GM21447 (cell line): Measurements from ENCODE around the gene CNKSR3.

Experiments
- ATAC-seq: cut with Tn5 transposase; IDR thresholded peaks from one replicate; pipeline ENCODE4 v1.9.1; 2021; ENCODE audit not compliant: unreplicated experiment

Gene CNKSR3

DNA sequence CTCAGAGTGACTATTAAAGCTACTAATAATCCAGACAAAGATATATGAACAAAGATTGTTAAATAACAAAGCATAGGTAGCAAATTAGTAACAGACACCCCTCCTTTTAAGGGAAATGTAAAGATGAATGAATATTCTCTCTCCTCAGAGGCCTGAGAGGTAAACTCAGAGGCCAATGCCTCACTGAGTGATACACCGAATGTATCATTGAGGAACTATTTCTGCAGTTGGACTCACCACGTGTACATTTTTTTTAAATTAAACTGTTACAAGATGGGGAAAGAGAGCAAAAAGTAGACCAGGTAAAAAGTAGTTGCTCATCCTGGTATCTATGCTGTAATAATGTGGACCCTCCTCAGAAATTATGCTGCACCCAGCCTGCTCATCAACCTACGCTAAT, 81.6 kb downstream of the CNKSR3 start:
- no peak for ATAC-seq

GRCh38 chr6:154427446-154427845, 83.0 kb downstream of the CNKSR3 start:
- no peak for ATAC-seq

GRCh38 chr6:154426997-154427396, 83.5 kb downstream of the CNKSR3 start:
- no peak for ATAC-seq

DNA sequence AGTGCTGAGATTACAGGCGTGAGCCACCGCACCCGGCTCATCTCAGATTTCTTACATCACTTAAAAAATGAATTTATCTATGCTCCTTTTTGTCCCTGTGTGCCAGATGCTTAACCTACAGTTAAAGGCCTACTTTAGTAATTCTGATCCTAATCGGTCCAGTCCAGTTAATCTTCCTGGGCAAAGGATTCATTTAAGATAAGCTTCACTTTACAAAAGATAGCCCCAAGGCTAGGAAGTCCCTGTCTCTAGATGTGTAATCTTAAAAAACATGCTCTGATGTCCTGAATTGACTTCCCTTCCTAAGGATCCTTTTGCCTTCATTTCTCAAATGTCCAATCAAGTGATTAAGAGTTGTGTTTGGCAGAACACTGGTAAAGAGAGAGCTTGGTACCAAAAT, 85.5 kb downstream of the CNKSR3 start:
- ATAC-seq = no peak

DNA sequence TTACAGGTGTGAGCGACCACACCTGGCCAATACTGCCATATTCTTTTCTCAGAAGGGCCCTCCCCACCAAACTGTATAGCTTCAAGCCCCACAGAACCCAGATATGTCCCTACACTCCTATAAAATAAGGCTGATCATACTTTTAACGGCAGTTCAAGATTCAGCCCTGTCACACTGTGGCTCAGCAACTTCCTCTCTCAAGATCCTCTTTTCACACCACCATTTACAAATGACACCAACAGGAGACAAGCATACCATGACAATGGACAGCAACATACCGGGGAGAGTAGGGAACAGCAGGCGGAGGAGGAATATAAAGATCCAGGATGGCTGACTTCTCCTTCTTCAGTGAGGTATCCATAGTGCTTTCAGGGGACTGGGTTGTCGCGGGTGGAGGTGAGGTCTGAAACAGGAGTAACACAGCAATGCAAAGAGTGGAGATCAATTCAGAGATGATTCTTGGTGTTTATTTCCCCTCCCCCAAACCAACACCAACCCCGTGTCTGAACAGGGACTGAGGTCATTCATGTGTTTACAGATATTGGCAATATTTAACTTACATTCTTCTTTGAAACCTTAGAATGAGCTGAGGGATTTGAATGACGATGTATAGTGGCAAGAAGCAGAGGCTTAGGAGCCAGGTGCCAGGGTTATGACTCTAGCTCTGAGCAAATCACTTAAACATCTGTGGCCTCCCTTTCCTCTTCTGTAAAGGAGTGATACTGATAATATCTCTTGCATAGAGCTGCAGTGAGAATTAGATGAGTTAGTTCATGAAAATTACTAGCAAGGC, 96.3 kb downstream of the CNKSR3 start:
- no peak for ATAC-seq

DNA sequence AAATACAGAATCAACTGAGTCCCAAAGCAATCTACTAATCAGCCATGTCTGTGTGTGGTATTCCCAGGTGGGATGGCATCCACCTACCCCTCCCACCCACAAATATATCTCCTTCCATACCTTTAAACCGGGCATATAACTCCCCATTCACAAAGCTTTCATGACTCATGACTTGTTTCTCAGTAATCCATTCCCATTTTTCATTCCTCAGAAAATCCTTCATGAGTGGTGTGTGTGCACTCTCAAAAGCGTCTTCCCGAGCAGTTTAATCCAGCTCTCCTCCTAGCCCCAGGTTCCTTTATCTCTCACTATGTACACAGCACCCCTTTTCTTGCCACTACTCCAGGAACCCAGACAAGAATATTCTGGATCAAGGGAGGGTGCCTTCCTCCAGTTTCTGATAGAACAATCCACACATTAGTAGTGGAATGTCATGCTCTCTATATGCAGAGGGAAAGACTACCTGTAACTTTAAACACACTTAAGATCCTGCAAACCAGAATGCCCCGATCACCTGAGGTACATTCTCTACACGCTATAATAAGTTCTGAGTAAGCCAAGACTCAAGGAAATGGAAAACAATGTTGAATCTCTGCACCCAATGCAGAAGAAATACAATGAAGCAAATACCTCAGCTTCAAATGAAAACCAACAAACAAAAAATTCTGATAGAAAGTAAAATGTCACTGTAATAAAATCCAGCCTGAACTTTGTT, 98.2 kb downstream of the CNKSR3 start:
- ATAC-seq = no peak

DNA sequence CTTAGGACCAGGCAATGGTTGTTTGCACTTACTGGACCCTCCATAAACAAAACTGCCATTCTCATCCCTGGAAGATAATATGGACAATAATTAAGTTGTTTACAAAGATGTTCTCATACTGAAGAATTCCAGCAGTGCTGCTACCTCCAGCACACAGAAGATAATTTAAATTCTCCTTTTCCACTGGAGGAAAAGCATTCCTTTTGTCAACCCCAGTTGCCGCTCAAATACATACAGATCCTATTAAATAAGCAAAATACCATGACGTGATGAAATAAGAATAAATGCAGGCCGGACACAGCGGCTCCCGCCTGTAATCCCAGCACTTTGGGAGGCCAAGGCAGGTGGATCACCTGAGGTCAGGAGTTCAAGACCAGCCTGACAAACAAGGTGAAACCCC, 99.4 kb downstream of the CNKSR3 start:
- no peak for ATAC-seq

- ATAC-seq = peak; percentile 45
Measured at GRCh38 chr6:154410619-154411072, 99.8 kb downstream of the CNKSR3 start.

GRCh38 chr6:154408891-154409500, 101.5 kb downstream of the CNKSR3 start:
- ATAC-seq = no peak

DNA sequence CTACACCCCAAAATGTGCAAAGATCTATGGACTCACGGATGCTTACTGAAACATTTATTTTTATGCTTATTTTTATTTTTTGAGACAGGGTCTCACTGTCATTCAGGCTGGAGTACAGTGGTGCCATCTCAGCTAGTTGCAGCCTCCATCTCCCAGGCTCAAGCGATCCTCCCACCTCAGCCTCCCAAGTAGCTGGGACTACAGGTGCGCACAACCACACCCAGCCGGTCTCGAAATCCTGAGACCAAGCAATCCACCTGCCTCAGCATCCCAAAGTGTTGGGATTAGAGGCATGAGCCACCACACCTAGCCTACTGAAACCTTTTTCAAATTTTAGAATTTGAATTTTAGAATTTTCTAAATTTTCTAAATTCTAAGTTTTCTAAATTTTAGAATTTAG, 103.0 kb downstream of the CNKSR3 start:
- no peak for ATAC-seq

- ATAC-seq = no peak
Measured at GRCh38 chr6:154406869-154407268, 103.6 kb downstream of the CNKSR3 start.

GRCh38 chr6:154406301-154406700, 104.2 kb downstream of the CNKSR3 start:
- no peak for ATAC-seq

DNA sequence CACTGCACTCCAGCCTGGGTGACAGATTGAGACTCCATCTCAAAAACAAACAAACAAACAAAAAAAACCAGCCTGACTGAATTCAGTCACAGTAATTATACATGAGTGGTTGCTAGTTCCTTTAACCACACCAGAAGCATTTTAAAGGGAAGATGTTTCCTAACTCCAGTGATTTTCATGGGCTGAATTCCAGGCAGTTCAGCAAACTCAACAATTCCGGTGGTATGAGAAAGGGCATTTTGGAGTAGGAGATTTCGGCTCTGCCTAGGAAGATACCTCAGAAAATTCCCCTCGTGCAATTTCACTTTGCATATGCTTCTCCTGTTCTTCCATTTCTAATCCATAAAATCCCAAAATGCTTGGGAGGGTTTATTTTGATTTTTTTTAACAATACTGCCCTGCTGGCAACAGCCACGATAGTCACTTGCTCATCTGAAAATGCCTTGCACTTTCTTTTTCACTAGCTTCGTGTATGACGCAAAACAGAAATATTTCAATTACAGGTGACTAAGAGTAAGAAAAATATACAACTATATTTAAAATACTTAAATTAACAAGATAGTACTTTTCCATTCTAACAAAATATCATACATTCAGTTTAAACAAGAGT, 105.6 kb downstream of the CNKSR3 start:
- ATAC-seq = no peak

DNA sequence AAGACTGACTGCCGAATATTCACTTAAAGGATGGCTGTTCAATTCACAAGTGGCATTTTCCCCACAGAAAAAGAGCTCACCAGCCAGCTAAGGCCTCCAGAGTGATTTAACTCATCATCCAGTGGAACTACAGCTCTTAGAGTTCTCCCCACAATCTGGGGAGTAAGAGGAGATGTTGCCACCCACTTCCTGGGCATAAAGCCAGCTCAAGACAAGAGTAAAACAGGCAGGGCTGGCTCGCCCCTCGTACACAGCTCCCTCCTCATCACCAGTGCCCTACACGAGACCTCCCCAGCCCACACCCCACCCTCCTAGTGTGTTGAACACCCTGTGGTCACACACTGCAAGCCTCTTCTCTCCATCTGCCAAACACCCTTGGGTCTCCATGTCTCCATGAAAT, 106.7 kb downstream of the CNKSR3 start:
- no peak for ATAC-seq

GRCh38 chr6:154402081-154402780, 108.3 kb downstream of the CNKSR3 start:
- no peak for ATAC-seq

GRCh38 chr6:154399097-154399496, 111.4 kb downstream of the CNKSR3 start:
- ATAC-seq = no peak

GRCh38 chr6:154397491-154398195, 112.8 kb downstream of the CNKSR3 start:
- no peak for ATAC-seq

- no peak for ATAC-seq
Measured at GRCh38 chr6:154395878-154396277, 114.6 kb downstream of the CNKSR3 start.

- ATAC-seq = no peak
Measured at GRCh38 chr6:154395316-154395715, 115.2 kb downstream of the CNKSR3 start.

- ATAC-seq = no peak
Measured at GRCh38 chr6:154394571-154394970, 115.9 kb downstream of the CNKSR3 start.
